Placental pericyte (primary cell): ENCODE data around the gene FTHL17. TPM values are rescaled to one million over a fixed set of nuclear protein-coding genes. Genes with fewer than 3 reads are reported as not detected.

Experiments
- total RNA-seq: library from RNA; depleted of rRNA; stranded (reverse); fragments of >200 nt; gene quantifications from 2 replicates; pipeline ENCODE4 v1.2.3, GENCODE V29; 2012

FTHL17 gene
- total RNA-seq: not detected in 2 replicates

DNA sequence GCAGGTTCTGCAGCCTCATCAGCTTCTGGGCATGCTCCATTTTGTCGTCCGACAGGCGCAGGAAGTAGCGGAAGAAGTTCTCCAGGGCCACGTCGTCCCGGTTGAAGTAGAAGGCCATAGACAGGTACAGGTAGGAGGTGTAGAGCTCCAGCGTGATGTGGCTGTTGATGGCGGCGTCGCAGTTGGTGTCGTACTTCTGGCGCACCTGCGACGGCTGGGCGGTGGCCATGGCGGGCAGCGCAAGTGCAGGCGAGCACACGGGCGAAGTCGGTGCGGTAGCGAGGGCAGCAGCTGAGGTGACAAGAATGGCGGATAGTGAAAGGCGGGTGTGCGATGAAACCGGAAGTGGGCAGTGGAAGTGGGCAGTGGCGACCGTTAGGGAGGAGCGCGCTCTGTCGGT, at the start of gene FTHL17:
FTHL17 (minus strand) TSS at position 317 of the 400 bp plus-strand sequence; CDS start at position 229, 88 bp downstream.

Other genes with a start within 250 kb of the FTHL17 start
- 13.1 and 19.5 TPM in 2 replicates for gene TAB3, start 182.8 kb downstream of the FTHL17 start, total RNA-seq